Measurements from ENCODE around the gene LMF1. TPM values are rescaled to one million over a fixed set of nuclear protein-coding genes. Genes with fewer than 3 reads are reported as not detected.

The LMF1 gene
- total RNA-seq, 1 donor from 2014 or later = 26.0 TPM

DNA sequence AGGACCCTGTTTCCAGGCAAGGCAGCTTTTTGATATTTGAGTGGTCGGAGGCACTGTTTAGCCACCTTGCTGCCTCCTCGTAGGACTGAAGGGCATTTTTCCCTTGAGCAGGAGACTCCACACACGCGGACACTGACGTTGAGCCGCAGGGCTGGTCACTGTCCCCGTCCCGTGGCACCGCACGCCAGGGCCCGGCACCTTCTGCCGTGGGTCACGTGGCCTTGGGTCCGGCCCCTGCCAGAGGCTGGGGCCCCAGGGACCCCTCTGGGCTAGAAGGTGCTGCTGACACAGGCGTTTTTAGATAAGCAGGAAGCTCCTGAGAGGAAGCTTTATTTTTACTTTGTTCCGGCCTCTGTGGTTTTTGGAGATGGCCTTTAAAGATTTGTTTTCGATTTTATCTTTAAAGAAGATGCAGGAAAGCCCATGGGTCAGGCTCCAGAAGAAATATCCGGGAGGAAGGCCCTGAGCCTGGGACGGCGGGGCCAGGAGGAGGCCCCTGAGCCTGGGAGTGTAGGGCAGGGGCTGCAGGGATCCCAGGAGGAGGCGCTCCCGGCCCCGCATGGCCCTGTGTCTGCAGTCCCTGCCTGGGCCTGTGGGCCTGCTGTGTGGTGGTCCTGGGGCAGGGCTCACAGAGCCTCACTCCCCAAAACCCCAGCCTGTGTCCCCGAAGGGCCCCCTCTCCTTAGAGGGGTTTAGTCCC is 139.8 kb downstream of the LMF1 start:
- no peaks in the 10 kb centered on the region for H3K4me1 ChIP-seq
- H3K36me3 ChIP-seq = no peaks in the 10 kb centered on the region
- H3K4me3 ChIP-seq = no peak overlapping the region
- intact Hi-C loops (cut with DNase I) = no loop called here
- DNase-seq (ENCODE audit: extremely low spot score in 2 of 2) = no peak
- peaks cover 2% of the 10 kb centered on the region for H3K9me3 ChIP-seq
- H3K27me3 ChIP-seq = no peaks in the 10 kb centered on the region
- no peak overlapping the region for H3K27ac ChIP-seq
- TF ChIP-seq POLR2AphosphoS5 (IDR thresholded peaks at IDR 0.05; ENCODE audit: insufficient read depth in 1 of 2, low read depth in 1 of 2) (no peak), POLR2A (IDR thresholded peaks at IDR 0.05) (no peak)
- TF ChIP-seq, protein P1, sequence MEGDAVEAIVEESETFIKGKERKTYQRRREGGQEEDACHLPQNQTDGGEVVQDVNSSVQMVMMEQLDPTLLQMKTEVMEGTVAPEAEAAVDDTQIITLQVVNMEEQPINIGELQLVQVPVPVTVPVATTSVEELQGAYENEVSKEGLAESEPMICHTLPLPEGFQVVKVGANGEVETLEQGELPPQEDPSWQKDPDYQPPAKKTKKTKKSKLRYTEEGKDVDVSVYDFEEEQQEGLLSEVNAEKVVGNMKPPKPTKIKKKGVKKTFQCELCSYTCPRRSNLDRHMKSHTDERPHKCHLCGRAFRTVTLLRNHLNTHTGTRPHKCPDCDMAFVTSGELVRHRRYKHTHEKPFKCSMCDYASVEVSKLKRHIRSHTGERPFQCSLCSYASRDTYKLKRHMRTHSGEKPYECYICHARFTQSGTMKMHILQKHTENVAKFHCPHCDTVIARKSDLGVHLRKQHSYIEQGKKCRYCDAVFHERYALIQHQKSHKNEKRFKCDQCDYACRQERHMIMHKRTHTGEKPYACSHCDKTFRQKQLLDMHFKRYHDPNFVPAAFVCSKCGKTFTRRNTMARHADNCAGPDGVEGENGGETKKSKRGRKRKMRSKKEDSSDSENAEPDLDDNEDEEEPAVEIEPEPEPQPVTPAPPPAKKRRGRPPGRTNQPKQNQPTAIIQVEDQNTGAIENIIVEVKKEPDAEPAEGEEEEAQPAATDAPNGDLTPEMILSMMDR (IDR thresholded peaks at IDR 0.05) = no peak

DNA sequence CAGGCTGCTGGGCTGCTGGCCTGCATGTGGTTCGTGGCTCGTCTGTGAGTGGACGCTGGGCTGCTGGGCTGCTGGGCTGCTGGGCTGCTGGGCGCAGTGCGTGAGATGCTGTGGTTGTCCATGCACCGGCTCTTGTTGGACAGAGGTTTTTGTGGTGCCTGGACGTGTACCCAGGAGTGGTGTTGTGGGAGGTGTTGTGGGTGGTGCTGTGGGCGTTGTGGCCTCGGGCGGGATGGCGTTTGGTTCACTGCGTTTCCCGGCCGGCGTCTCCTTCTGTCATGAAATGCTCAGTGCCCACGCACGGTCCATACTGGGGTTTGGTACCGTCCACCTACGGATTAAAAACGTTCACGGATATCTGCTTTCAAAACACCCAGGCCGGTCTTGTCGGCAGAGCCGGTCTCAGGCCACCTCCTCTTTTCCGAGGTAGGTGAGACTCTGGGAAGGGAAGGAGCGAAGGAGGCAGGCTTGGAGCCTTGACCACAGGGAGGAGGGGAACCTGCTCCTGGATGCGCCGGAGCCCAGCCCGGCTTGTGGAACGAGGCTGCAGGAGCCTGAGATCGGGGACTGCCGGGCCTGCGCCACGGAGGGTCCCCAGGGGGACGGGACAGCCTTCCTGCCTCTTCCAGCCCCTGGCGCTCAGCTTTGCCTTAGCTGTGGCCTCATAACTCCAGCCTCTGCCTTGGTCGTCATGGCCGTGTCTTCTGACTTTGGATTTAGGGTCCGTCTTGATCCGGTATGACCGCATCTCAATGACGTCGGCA is 140.5 kb downstream of the LMF1 start:
- peaks cover 2% of the 10 kb centered on the region for H3K4me1 ChIP-seq
- H3K36me3 ChIP-seq = no peaks in the 10 kb centered on the region
- intact Hi-C loops (cut with DNase I) = no loop called here
- DNase-seq (ENCODE audit: extremely low spot score in 2 of 2) = no peak
- no peaks in the 10 kb centered on the region for H3K9me3 ChIP-seq
- no peak for TF ChIP-seq POLR2A (IDR thresholded peaks at IDR 0.05)
- TF ChIP-seq, protein P1 (IDR thresholded peaks at IDR 0.05) = no peak
- no peak for TF ChIP-seq POLR2AphosphoS5 (IDR thresholded peaks at IDR 0.05; ENCODE audit: insufficient read depth in 1 of 2, low read depth in 1 of 2)
- H3K4me3 ChIP-seq = no peak overlapping the region
- H3K27ac ChIP-seq = no peak overlapping the region
- H3K27me3 ChIP-seq = no peaks in the 10 kb centered on the region

DNA sequence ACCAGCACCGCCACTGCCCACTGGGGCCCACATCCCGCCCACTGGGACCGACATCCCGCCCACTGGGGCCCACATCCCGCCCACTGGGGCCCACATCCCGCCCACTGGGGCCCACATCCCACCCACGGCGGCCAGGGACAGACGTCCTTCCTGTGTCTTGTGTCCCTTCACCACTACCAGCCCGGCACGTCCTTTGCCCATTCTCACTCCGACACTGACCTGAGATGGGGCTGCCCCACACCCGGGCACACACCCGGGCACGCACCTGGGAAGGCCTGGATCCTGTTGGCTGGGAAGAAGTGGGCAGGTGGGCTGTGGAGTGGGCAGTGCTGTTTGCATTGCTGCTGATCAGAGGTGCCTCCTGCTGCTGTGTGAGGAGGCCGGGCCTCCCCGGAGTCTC is 141.9 kb downstream of the LMF1 start:
- intact Hi-C loops (cut with DNase I) = no loop called here
- no peak overlapping the region for H3K27ac ChIP-seq
- no peak for DNase-seq (ENCODE audit: extremely low spot score in 2 of 2)
- no peak overlapping the region for H3K4me3 ChIP-seq
- no peaks in the 10 kb centered on the region for H3K9me3 ChIP-seq
- no peaks in the 10 kb centered on the region for H3K27me3 ChIP-seq
- peaks cover 9% of the 10 kb centered on the region for H3K4me1 ChIP-seq
- no peaks in the 10 kb centered on the region for H3K36me3 ChIP-seq
- TF ChIP-seq POLR2AphosphoS5 (IDR thresholded peaks at IDR 0.05; ENCODE audit: insufficient read depth in 1 of 2, low read depth in 1 of 2) = no peak
- TF ChIP-seq, protein P1 (IDR thresholded peaks at IDR 0.05) = no peak
- no peak for TF ChIP-seq POLR2A (IDR thresholded peaks at IDR 0.05)

DNA sequence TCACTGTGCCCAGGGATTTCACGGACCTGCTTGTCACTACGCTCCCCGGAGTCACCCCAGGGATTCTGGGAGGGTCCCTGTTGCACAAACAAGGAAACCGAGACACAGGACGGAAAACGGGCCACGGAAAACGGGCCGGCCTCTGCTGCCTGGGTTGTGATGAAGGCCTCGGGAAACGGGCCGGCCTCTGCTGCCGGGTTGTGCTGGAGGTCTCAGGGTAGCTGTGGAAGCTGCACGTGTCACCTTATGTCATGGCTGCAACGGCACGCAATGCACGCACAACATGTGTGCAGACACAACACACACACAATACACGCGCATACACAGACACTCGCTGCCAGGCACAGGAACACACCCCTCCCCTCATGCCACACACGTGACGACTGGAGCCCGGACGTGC is 143.3 kb downstream of the LMF1 start:
- Histone ChIP-seq H3K4me3 (no peak overlapping the region), H3K27ac (no peak overlapping the region), H3K27me3 (no peaks in the 10 kb centered on the region), H3K9me3 (no peaks in the 10 kb centered on the region), H3K36me3 (no peaks in the 10 kb centered on the region), H3K4me1 (peaks cover 9% of the 10 kb centered on the region)
- no peak for DNase-seq (ENCODE audit: extremely low spot score in 2 of 2)
- intact Hi-C loops (cut with DNase I) = no loop called here
- TF ChIP-seq, protein P1 (IDR thresholded peaks at IDR 0.05) = no peak
- no peak for TF ChIP-seq POLR2AphosphoS5 (IDR thresholded peaks at IDR 0.05; ENCODE audit: insufficient read depth in 1 of 2, low read depth in 1 of 2)
- TF ChIP-seq POLR2A (IDR thresholded peaks at IDR 0.05) = no peak

Measured in vagina (tissue), 2 donors.